ENCODE data around the gene TXNDC17.

The TXNDC17 gene

DNA sequence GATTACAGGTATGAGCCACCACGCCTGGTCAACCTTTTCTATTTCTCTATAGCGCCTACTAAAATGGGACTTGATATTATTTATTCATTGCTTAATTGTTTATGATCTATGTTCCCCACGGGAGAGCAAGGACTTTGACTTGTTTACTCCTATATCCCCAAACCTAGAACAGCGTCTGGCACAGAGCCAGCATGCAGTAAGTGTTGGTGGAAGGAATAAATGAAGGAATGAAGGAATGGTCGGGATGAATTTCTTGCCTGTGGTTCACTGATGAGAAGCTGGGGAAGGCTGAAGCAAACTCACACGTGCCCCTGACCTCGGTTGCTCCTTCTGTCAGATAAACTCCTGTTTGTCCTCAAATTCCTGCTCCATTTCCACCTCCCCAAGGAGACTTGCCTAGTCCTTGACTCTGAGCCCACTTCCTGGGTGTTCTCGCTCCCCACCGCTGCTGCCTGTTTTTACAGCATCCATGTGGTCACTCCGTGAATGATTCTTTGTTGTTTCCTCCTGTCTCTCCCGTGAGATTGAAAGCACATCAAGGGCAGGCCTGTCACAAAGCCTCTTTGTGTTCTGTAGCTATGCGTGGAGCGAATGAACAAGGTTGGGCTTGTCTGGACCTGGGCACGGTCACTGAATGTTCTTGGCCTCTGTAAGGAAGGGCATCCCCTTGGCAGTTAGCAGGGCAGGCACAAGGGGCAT is 28.0 kb downstream of the TXNDC17 start:
- FAIRE-seq, result no peak
- DNase-seq (ENCODE audit: insufficient read length, low spot score), result no peak
- TF ChIP-seq TAF1 (IDR thresholded peaks at IDR 0.05; ENCODE audit: low read depth, low read length), result no peak
- no peak for TF ChIP-seq POU2F2 (IDR thresholded peaks at IDR 0.05; ENCODE audit: low read depth, low read length)
- no peak for TF ChIP-seq POLR2A (IDR thresholded peaks at IDR 0.05; ENCODE audit: low read depth, low read length)
- TF ChIP-seq PAX5 (IDR thresholded peaks at IDR 0.05; ENCODE audit: insufficient read depth, low read length, severe bottlenecking), result no peak

DNA sequence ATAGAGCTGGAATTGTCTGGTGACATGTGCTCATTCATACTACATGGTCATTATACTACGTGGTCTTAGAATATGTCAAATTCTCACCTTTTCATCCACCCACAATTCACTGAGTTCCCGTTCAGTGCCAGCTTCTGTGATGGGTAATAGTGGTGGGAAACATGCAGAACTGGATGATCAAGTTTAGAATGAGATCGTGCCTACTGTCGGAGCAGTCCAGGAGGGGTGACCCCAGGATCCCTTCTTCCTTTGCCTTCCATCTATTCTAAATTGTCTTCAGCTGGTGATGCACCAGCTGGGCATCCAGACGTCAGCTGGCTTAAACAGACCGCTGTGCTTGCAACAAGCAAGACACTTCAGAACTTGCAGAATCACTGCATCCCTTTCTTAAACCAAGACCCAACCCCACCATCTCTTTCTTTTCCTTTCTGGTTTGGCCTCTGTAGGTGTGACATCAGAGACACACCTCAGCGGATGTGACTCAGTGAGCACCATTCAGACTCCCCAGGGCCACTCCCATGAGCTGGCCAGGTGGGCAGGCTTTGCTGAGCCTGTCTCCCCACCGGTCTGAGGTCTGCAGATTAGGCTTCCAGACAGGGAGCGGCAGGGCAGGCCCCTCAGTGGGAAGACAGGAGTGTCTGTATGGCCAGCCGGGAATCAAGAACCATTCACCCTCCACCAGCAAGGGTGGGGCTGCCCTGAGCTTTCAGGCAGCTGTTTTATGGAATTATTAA is 28.8 kb downstream of the TXNDC17 start:
- FAIRE-seq, result no peak
- no peak for DNase-seq (ENCODE audit: insufficient read length, low spot score)
- TF ChIP-seq POLR2A (IDR thresholded peaks at IDR 0.05; ENCODE audit: low read depth, low read length) (no peak), TAF1 (IDR thresholded peaks at IDR 0.05; ENCODE audit: low read depth, low read length) (no peak), PAX5 (IDR thresholded peaks at IDR 0.05; ENCODE audit: insufficient read depth, low read length, severe bottlenecking) (no peak), POU2F2 (IDR thresholded peaks at IDR 0.05; ENCODE audit: low read depth, low read length) (no peak)

DNA sequence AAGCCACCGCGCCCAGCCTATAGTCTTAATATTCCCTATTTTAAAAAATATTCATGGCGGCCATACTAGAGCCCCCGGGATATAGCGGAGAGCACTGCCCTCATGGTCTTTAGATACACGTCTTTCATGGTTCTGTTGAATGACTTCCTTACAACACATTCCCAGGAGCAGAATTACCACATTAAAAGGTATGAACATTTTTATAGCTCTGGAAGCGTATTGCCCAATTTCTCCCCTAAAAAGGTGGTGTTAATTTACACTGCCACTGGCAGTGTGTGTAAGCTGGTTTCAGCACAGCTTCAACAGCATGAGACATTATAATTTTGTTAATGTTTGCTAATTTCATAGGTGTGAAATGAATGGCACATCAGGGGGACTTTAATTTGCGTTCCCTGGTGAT is 29.7 kb downstream of the TXNDC17 start:
- no peak for FAIRE-seq
- TF ChIP-seq TAF1 (IDR thresholded peaks at IDR 0.05; ENCODE audit: low read depth, low read length) (no peak), SPI1 (IDR thresholded peaks at IDR 0.05; ENCODE audit: low read depth, low read length) (no peak), POLR2AphosphoS5 (IDR thresholded peaks at IDR 0.05; ENCODE audit: low read depth, low read length) (no peak), PAX5 (IDR thresholded peaks at IDR 0.05; ENCODE audit: insufficient read depth, low read length, severe bottlenecking) (no peak), POU2F2 (IDR thresholded peaks at IDR 0.05; ENCODE audit: low read depth, low read length) (no peak), POLR2A (IDR thresholded peaks at IDR 0.05; ENCODE audit: low read depth, low read length) (no peak)
- no peak for DNase-seq (ENCODE audit: insufficient read length, low spot score)

DNA sequence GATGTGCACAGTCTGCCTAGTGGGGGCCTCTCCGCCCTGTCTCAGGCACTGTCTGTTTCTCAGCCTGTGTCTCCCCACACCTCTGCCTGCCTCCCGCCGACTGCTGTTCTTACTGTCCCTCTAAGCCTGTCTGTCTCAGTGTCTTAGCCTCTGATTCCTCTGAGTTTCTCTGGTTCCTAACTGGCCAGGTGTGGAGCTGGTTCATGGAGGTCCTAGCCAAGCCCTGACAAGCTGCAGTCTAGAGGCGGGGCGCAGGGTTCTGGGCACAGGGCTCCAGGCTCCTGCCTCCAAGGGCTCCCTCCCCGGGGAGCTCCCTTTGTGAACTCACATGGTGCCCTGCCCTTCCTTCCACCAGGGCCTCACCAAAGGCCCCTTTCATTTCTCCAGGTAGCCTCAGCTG is 30.1 kb downstream of the TXNDC17 start:
- no peak for TF ChIP-seq TAF1 (IDR thresholded peaks at IDR 0.05; ENCODE audit: low read depth, low read length)
- FAIRE-seq (no peak), DNase-seq (ENCODE audit: insufficient read length, low spot score) (no peak)

DNA sequence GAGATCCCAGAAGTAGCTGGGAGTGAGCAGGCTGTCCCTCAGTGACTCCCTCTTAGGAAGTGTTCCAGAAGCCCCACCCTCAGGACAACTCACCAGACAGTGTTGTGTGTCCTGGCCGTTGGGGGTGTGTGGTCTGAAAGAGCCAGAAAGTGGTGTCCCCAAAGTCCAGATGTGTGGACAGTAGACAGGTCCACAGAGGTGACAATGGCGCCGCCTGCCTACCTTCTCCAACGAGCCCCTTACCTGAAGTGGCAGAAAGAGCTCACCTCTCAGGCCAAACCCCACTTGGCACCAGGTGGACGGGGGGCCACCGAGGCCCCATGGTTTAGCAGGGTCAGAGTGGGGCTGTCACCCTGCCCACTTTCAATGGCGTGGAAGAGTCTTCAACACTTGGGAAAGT is 30.6 kb downstream of the TXNDC17 start:
- TF ChIP-seq SPI1 (IDR thresholded peaks at IDR 0.05; ENCODE audit: low read depth, low read length) (no peak), POU2F2 (IDR thresholded peaks at IDR 0.05; ENCODE audit: low read depth, low read length) (no peak), POLR2A (IDR thresholded peaks at IDR 0.05; ENCODE audit: low read depth, low read length) (no peak), POLR2AphosphoS5 (IDR thresholded peaks at IDR 0.05; ENCODE audit: low read depth, low read length) (no peak), PAX5 (IDR thresholded peaks at IDR 0.05; ENCODE audit: insufficient read depth, low read length, severe bottlenecking) (no peak), TAF1 (IDR thresholded peaks at IDR 0.05; ENCODE audit: low read depth, low read length) (no peak)
- DNase-seq (ENCODE audit: insufficient read length, low spot score) (no peak), FAIRE-seq (no peak)

DNA sequence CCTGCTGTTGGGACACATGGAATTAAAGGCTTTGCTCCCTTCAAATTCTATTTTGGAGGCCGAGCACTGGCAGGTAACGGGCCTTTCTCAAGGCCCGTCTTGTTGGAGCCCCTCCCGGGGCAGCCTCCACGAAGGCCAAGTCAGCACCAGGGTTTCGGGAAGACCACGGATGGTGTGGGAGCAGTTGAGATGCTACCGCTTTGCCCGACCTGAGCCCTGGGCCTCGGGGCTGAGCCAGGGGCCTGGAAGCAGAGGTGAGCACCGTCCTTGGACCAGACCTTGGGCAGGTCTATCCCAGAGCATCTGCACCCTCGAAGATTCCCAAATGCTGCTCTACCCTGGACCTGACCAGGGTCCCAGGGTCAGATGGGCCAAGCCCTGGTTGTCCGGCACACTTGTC is 33.7 kb downstream of the TXNDC17 start:
- DNase-seq (ENCODE audit: insufficient read length, low spot score) (no peak), FAIRE-seq (no peak)
- TF ChIP-seq POLR2AphosphoS5 (IDR thresholded peaks at IDR 0.05; ENCODE audit: low read depth, low read length) (no peak), PAX5 (IDR thresholded peaks at IDR 0.05; ENCODE audit: insufficient read depth, low read length, severe bottlenecking) (no peak), TAF1 (IDR thresholded peaks at IDR 0.05; ENCODE audit: low read depth, low read length) (no peak), SPI1 (IDR thresholded peaks at IDR 0.05; ENCODE audit: low read depth, low read length) (no peak), POU2F2 (IDR thresholded peaks at IDR 0.05; ENCODE audit: low read depth, low read length) (no peak), POLR2A (IDR thresholded peaks at IDR 0.05; ENCODE audit: low read depth, low read length) (no peak)

DNA sequence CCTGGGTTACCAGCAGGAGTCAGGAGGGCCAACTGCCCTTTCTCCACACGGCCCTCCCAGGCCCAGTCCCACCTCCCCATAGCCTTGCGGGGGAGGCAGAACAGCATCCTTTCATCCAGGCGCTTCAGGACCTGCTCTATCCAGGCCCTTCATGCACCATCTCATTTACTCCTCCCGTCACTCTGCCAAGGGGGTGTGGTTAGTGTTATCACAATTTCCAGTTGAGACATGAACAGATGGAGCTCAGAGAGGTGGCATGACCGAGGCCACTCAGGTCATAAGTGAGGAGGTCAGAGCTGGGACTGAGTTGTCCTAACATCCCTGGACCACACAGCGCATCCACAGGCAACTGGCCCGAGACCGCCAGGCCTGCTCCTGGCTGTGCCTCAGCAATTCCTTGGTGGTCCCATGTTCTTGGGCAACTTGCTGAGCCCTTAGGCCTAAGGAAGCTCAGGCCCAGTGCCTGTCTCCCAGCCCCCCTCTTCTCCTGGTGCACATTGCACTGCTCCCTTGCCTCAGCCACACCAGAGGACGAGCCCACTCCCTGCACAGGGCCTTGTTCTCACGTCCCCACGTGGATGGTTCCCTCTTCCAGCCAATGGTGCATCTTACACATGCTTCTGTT is 34.5 kb downstream of the TXNDC17 start:
- DNase-seq (ENCODE audit: insufficient read length, low spot score) (no peak), FAIRE-seq (no peak)
- TF ChIP-seq SPI1 (IDR thresholded peaks at IDR 0.05; ENCODE audit: low read depth, low read length) (no peak), POLR2AphosphoS5 (IDR thresholded peaks at IDR 0.05; ENCODE audit: low read depth, low read length) (no peak), POU2F2 (IDR thresholded peaks at IDR 0.05; ENCODE audit: low read depth, low read length) (no peak), TAF1 (IDR thresholded peaks at IDR 0.05; ENCODE audit: low read depth, low read length) (no peak), PAX5 (IDR thresholded peaks at IDR 0.05; ENCODE audit: insufficient read depth, low read length, severe bottlenecking) (no peak), POLR2A (IDR thresholded peaks at IDR 0.05; ENCODE audit: low read depth, low read length) (no peak)

DNA sequence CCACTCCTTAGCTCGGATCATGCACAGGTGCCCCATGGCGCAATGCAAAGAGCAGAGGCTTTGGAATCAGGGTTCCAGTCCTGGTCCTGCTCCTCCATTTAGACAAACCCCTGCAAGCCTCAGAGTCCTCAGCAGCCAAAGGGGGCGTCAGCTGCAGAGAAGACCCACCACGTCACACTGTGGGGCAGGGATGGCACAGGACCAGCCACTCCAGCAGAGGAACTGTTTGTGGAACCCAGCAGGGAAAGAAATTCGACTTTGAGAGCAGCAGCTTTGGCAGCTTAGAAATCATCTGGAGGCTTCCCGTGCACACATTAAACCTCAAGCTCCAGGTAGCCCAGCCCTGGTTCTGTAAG is 35.9 kb downstream of the TXNDC17 start:
- TF ChIP-seq POU2F2 (IDR thresholded peaks at IDR 0.05; ENCODE audit: low read depth, low read length), result no peak
- DNase-seq (ENCODE audit: insufficient read length, low spot score) (no peak), FAIRE-seq (no peak)

DNA sequence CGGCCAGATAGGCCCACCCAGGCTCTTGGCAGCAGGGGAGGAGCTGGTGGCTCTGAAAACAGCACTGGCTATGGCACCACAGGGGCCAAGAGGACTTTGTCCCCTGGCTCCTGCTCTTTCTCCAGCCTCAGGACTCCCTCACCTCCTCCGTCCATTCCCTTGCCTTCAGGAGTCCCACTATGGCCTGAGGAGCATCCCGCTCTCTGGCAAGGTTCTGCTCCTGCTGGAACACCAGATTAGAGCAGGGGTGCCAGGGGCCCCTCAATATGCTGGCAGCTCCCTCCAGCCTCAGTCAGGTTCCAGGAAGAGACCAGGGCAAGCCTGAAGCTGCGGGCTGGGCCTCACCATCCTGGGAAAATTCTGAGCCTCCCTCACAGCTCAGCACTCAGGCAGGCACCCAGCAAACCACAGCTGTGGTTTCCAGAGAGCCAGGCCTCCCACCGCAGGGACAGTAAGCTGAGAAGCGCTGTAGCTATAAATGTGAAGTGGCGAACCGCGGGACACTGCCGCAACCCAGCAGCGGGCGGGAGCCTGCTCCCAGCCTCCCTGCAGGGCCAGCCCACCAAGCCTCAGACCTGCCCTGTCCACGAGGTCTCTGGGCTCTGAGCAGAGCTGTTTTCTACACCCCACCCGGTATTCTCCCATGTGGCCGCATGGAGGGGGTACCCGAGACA is 36.4 kb downstream of the TXNDC17 start:
- FAIRE-seq (peak; percentile 61), DNase-seq (ENCODE audit: insufficient read length, low spot score) (peak; percentile 41)
- TF ChIP-seq PAX5 (IDR thresholded peaks at IDR 0.05; ENCODE audit: insufficient read depth, low read length, severe bottlenecking), result no peak
- no peak for TF ChIP-seq POLR2A (IDR thresholded peaks at IDR 0.05; ENCODE audit: low read depth, low read length)
- TF ChIP-seq POU2F2 (IDR thresholded peaks at IDR 0.05; ENCODE audit: low read depth, low read length), result no peak
- TF ChIP-seq SPI1 (IDR thresholded peaks at IDR 0.05; ENCODE audit: low read depth, low read length), result no peak
- TF ChIP-seq POLR2AphosphoS5 (IDR thresholded peaks at IDR 0.05; ENCODE audit: low read depth, low read length), result no peak
- no peak for TF ChIP-seq TAF1 (IDR thresholded peaks at IDR 0.05; ENCODE audit: low read depth, low read length)
